ENCODE results near the gene ULK1. TPM values are rescaled to one million over a fixed set of nuclear protein-coding genes. Genes with fewer than 3 reads are reported as not detected.
A peak's percentile ranks its signal among the peaks of the same experiment; 100 is the strongest.

Gene ULK1
- total and polyA plus RNA-seq, 2 of the 13 experiments (the other 11 are each of a cell fraction or from before 2014, with no cell fraction given) = 2.8 to 10.1 TPM

DNA sequence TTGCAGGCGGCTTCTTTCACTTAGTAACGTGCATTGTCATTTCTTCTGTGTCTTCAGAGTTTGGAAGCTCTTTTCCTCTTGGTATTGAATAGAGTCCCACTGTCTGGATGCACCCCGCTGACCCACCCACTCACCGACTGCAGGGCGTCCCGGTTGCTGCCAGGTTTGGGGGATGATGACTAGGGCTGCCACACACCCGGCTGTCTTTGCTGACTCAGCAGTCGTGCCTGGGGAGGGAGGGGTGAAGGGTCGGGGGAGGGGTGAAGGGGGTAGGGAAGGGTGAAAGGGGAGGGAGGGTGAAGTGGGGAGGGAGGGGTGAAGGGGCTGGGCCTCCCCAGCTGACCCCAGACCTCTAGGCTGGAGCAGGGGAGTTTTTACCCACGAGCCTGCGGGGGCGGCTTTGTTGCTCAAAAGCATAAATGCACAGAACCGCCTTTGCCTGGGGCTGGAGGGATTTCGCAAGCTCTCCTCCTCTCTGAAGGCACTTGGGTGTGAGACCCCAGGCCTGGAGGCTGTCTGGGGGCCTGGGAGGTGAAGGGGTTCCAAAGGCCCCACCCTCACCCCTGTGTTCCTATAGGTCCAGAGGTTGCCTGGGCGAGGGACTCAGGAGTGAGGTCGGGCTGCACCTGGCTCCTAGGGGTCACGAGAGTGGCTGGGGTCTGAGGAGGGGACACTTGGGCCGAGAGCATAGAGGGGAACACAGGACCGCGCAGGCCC, 31.3 kb upstream of the ULK1 start (continued):
- TF ChIP-seq, protein P1, sequence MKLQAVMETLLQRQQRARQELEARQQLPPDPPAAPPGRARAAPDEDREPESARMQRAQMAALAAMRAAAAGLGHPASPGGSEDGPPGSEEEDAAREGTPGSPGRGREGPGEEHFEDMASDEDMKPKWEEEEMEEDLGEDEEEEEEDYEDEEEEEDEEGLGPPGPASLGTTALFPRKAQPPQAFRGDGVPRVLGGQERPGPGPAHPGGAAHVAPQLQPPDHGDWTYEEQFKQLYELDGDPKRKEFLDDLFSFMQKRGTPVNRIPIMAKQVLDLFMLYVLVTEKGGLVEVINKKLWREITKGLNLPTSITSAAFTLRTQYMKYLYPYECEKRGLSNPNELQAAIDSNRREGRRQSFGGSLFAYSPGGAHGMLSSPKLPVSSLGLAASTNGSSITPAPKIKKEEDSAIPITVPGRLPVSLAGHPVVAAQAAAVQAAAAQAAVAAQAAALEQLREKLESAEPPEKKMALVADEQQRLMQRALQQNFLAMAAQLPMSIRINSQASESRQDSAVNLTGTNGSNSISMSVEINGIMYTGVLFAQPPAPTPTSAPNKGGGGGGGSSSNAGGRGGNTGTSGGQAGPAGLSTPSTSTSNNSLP (IDR thresholded peaks at IDR 0.05; ENCODE audit: low read depth, low read length) = no peak
- TF ChIP-seq HNRNPK (IDR thresholded peaks at IDR 0.05; ENCODE audit: low read depth, low read length, poor library complexity, severe bottlenecking) (peak; percentile 70), BCL6 (CRISPR knock-in tag; IDR thresholded peaks at IDR 0.05) (peak; percentile 60; the same call in 1 of the 2 replicates), CEBPB (IDR thresholded peaks at IDR 0.05; ENCODE audit: borderline replicate concordance, low read depth, low read length) (peak; percentile 67; the same call in 1 of the 2 replicates), AKAP8 (CRISPR knock-in tag; IDR thresholded peaks at IDR 0.05) (no peak), WIZ (CRISPR knock-in tag; IDR thresholded peaks at IDR 0.05) (0 out of 2 replicates have a peak, but pooled peaks have one; percentile 10), PHF20 (CRISPR knock-in tag; IDR thresholded peaks at IDR 0.05) (0 out of 2 replicates have a peak, but pooled peaks have one; percentile 24), ATF7 (IDR thresholded peaks at IDR 0.05) (no peak), ATF7 (CRISPR knock-in tag; IDR thresholded peaks at IDR 0.05) (no peak), ZSCAN25 (CRISPR knock-in tag; IDR thresholded peaks at IDR 0.05) (peak; percentile 43; the same call in 1 of the 2 replicates), CEBPG (CRISPR knock-in tag; IDR thresholded peaks at IDR 0.05) (peak; percentile 29), MAFF (IDR thresholded peaks at IDR 0.05; ENCODE audit: low read depth, low read length) (peak; percentile 95)

Measured in HepG2 (cell line).